ENCODE data around the gene HPX.

The HPX gene

DNA sequence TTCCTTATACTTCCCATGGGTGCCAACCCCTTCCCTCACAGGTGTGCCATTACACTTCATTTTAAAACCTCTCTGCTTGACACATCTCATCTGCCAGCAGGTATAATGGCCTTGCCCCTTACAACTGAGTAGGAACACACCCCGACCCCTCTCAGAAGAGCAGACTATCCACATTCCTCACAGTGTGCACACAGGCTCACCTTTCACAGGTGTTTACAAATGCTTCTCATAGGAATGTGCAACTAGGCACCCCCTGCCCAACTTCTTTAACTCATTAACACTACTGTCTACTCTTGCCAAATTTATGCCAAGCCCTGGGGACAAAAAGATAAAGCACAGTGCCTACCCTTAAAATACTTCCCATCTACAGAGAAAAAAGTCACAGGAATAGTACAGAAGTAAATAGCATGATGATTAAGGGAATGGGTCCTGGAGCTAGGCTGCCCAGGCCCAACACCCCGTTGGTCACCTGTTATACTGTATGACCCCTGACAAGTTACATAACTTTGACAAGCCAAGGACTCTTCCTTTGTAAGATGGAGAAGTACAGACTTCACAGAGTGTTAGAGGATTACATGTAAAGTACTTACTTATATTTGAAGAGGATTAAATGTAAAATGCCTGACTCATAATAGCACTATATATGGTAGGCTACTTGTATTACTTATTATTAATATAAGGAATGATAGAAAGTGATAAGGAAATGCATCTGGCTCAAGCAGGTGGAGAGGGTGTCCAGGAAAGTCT is 17.7 kb upstream of the HPX start:
- no peak for DNase-seq

DNA sequence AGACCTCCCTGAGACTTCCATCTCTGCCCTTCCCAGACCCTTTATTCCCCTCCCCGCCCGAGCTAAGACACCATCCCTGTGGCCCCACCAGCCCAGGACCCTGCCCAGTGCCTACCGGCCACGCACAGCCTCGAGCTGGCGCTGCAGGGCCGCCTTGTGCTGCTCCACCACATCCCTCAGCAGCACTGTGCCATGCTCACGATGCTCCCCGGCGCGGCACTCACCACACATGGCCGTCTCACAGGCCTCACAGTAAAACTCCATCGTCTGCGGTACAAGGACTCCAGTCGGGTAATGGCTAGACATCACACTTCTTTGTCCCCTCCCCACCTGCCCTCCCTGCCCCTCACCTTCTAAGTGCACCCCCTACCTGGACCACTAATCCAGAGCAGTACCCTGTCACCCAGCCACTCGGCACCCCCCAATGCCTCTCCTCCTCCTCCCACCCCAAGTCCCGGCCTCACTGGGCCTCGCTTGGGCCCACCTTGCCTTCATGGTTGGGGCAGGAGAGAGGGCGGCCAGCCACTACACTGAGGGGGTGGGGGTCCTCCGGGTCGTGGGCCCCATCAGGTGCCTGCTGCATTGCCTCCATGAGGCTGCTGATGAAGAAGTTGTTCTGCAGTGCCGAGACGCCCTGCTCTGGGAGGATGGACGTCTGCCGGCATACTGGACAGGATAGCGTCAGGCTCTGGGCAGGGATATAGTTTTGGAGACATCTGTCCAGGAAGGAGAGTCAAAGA is 17.0 kb upstream of the HPX start:
- no peak for DNase-seq

DNA sequence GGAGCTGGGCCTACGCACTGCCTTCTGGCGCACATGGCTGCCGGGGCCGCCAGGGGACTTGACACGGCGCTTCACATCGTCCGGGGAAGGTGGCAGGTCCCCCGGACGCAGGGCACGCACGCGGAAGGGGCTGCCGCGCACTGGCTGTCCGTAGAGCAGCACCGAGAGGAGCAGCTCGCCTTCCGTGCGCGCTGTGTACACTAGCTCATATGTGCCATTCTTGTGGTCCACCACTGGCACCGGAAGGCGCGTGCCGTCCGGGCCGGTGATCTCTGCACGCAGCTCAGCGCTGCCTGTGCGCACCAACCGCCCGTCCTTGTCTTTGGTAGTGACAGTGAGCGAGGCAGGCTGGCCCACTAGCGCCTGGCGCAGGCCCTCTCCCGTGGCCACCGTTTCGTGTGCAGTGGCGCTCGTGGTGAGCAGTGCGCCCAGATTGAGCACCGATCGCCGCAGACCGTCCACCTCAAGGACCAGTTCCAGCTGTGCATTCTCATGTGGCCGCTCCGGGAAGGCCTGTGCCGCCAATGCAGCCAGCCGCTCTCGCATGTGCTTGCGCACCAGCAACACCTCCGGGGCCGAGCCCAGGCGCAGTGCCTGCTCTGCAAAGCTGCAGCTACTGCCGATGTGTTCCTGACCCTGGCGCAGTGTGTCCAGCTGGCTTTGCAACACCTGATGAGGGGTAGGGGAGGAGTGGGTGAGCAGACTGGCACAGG is 15.7 kb upstream of the HPX start:
- no peak for DNase-seq

DNA sequence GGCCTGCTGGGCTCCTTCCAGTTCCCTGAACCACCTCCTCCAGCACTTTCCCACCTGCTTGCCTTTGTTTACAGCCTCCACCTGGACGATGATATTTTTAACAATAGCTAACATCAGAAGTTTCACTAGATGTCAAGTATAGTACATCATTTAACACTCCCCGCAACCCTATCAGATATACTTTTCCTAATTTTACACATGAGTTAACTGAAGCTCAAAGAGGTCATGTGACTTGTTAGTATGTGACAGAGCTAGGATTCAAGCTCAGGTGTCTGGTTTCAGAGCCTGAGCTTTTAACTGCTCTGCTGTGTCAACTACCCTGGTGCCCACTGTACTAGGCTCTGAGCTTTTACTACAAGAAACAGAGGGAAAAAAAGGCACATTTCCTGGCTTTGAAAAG is 14.3 kb upstream of the HPX start:
- DNase-seq, result peak; percentile 53

DNA sequence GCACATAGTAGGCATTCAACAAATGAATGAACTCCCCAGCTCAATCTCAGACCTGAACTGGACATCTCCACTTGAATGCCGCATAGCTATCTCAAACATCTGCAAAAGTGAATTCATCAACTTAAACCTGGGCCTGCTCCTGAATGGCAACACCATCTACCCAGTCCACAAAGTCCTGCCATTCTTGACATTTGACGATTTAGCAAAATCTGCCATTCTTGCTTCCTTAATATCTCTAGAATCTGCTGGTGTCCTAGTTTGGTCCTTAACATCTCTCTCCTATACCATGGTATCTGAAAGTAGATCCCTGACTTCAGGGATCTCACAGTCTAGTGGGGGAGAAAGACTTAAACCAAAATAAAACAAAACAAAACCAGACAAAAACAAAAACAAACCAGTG is 12.4 kb upstream of the HPX start:
- DNase-seq, result no peak

DNA sequence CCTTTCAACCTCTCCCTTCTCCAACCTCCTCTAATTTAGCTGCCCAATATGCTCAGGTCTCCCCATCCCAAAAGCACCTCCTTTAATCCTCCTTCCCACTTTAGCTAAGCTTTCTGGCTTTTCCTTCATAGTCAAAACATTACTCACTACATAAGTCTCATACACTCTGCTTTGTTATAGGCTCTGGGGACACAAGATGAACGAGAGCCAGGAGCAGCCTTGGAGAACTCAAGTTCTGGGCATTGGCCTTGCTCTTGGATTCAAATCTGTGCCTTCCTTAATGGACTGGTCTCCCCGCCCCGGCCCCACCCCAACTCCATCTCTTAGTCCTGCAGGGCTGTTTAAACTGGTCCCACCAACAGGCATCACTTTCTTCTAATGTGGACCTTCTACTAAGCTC is 11.4 kb upstream of the HPX start:
- no peak for DNase-seq

DNA sequence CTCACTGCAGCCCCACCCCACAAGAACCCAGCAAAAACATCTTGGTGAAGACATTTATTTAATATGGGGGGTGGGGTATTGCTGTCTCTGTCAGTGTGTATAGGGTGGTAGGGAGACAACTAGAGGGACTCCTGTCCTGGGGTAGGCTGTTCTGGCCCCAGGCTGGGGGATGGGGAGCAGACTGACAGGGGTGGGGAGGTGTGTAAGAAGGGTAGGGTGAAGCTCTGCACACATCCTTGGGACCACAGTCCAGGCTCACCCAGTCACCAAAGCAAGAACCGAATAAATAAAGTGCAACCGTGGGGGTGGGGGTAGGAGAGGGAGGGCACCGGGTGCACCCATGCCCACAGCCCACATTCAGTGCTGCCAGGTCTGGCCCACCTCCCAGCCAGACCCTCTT is 7.8 kb upstream of the HPX start:
- no peak for DNase-seq

DNA sequence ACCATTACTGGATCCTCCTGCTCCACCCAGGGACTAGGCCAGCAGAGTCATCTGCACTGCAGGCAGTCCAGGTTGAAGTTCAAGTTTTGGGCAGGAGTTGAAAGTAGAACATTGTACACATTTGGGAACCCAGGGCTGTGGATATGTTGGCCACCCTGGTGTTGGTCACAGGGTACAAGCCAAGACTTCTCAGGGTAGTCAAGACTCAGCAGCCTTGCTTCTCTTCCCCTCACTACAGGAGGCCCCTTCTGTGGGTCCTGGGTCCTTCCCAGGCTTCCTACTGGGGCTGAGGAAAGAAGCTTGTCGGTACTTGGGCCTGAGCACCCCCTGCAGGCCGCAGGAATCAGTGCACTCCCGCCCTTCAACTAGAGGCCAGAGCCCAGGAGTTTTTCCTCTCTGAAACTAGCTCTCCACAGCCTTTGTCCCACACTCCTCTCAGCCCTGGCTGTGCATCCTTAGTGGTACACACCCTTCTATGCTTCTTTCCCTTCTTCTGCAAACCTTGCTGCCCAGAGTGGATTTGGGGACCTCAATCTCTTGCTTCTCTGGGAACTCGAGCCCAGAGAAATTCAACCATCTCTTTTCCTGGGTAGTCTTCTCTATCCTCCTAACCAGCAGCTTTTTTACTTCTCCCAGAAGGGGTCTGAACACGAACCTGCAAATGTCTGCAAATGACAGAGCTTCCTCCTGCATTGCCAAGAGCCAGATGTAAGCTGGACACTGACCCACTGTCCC is 2.6 kb upstream of the HPX start:
- DNase-seq, result no peak

DNA sequence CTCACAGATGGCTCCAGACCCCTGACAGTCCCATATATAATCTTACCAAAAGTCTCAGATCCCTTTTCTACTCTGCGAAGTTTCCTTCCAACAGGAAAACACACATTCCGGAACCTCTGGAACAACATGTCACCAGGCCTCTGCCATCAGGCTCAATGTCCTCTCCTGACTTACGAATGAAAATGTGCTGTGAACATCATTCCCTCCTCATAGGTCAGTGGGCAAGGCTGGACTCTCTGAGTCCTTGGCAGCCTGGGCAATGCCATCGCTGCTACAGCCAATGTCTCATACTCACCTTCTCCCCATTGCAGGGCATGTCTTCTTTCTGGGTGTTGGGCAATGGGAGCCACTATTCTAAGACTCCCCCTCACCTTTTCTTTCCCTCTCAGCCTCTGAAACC is 1.7 kb upstream of the HPX start:
- no peak for DNase-seq

DNA sequence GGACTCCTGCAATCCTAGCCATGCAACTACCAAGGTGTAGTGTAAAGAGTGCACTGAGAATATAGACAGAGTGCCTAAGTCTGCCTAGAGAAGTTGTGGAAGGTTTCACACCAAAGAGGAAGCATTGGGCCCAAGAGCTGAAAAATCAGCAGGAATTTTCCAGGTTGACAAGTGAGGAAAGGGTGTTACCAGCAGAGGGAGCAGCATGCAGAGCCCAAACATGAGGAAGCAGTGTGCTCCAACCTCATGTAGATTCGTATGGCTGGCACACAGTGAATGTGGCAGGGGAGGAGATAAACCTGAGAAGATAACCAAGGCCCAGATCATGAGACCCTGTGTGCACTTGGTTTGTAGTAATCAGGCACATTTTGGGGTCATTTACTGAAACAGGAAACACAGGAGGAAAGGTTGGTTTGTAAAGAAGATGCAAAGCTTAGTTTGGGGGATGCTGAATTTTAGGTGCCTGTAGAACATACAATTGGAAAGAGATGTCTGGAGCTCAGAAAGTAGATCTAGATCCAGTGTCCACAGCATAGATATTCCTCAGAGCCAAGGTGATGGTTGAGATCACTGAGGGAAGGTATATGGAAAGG is 1.7 kb downstream of the HPX start:
- peak; percentile 59 for DNase-seq

DNA sequence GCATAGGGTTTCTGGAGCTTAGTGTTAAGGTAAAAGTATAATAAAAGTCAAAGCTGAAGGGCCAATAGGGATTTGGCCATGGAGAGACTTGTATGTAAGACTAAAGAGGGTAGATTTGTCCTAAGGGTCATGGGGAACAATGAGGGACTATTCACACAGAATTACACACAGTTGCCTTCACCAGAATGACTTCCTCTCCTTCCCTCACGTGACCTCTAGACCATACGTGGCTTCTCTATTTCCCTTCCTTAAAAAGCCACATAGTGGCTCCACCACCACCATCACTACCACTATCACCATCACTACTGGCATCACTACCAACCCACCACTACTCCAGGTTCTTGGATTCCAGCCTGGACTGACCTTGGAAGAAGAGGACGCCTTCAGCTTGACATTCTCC is 2.8 kb downstream of the HPX start:
- no peak for DNase-seq

DNA sequence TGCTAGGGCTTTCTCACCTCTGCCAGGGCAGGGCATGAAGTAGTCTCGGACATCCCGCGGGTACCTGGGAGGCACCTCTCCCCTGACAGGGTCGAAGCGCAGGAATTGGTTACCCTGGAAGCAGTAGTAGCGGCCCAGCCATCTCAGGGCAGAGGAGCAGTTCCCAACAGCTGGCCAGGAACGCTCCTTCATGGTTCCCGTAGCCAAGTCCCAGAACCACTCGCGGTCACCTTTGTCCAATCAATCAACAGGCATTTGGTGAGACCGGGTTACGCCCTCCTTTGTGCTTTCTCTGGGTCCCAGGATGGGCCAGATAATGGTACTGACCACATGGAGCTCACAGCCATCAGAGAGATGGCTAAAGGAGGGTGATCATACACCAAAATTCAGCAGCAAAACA is 3.4 kb downstream of the HPX start:
- no peak for DNase-seq

DNA sequence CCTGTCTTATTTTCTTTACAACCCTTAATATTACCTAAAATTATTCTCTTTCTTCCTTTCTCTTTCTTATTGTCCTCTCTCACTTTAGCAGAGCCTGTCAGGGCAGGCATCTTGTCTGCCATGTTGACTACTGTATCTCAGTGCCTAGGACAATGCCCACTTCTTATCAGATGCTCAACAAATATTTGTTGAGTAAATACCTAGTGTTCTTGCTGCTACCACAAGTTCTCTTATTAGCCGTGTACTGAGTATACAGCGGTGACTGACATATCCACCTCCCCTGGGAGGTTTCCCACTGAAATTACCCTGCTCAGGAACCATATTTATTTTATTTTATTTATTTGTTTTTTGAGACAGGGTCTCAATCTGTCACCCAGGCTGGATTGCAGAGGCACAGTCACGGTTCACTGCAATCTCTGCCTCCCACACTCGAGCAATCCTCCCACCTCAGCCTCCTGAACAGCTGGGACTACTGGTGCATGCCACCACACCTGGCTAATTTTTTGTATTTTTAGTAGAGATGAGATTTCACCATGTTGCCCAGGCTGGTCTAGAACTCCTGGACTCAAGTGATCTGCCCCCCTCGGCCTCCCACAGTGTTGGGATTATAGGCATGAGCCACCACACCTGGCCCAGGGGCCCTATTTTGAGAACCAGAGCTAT is 6.7 kb downstream of the HPX start:
- no peak for DNase-seq

DNA sequence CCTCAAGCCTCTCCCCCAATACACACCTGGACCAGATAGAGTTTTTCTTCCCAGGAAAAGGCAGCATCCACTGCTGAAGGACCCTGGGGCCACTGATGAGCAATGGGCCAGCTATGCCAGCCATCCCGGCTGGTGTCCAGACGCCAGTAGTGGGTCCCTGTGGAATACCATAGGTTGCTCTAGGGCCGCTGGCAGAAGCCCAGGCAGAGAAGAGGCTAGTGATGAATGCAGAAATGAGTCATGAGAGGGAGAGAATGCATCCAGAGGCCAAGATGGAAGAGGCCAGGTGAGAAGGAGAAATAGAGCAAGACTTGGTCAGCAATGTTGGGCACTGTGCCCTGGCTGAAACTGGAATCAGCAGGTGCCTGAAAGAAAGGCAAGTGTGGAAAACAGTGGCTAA is 8.9 kb downstream of the HPX start:
- DNase-seq, result no peak

DNA sequence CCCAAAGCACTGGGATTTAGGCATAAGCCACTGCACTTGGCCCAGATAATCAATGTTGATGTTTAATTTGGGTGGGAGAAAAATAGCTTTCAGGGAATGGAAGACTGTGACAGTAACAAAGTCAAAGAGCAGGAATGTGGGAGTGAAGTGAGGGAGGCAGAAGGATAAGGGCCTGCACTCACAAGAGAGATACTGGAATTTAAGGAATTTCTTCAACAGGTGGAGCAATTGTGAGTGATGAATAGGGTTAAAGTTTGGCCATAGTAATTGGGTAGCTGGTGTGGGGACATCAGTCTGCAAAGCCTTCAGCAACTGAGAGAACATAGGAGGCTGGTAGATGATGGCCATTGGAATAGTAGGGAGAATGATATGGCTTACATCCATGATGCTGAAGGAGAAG is 13.3 kb downstream of the HPX start:
- no peak for DNase-seq

DNA sequence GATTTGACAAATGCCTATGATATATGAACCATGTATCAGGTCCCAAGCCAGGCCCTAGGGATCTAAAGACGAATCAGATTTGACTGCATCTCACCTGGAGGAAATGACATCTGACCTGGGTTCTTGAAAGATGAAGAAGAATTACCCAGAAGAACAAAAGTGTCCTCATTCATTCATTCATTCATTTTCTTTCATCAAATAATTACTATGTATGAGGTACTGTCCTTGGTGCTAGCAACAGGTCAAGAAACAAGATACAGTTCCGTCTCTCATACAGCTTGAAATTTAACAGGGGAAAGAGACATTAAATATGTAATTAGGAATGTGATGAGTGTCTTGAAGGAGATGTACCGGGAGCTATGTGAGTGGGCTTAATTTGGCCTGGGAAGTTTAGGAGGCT is 20.1 kb downstream of the HPX start:
- no peak for DNase-seq

DNA sequence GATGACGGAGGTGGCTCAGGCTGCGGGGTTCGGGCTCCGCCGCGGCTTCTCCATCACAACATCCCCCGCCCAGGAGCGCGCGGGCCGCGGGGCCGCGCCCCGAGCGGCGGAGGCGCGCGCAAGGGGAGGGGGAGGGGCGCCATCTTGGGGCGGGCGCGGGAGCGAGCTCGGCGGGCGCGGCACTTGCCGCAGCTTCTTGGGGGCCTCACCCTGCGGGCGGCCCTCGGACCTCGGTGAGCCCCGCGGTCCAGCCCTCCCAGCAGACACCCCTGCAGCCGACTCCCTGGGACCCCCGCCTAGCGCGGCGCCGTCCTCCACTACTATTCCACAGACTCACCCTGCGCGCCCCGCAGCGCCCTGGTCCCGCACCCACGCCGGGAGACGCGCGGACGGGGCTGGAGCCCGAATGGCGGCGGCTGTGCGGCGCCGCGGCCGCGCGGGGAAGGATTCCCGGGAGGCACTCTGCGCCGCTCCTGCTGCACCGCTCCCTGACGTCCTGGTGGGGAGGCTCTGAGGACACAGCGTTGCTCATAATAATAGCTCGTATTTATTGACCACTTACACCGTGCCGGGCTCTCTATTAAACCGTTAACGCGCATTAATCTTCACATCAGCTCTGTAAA is 21.7 kb downstream of the HPX start, which contains the start of gene APBB1:
APBB1 (minus strand) TSS at position 86 of the 623 bp plus-strand sequence. CDS start 7,747 bp downstream, outside the sequence.
- peak; percentile 40 for DNase-seq

DNA sequence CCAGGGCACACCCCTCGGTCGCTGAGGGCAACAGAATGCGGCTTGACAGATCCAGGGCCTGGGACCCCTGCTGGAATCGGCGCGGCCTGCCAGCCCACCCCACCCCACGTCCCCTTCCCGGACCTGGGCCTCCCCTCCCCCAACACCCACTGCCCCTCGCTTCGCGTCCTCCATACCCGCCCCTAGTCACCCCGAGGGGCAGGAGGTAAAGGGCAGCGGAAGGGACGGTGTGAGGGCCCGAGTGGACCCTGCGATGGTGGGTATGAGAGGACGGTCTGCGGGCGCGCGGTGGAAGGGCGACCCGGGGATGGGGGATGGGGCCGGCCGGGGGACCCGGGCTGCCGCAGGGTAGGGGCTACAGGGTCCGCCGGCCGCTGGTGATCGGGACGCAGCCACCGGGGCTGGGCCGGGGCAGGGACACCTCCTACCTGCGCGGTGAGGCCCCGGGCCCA is 22.2 kb downstream of the HPX start:
- no peak for DNase-seq

DNA sequence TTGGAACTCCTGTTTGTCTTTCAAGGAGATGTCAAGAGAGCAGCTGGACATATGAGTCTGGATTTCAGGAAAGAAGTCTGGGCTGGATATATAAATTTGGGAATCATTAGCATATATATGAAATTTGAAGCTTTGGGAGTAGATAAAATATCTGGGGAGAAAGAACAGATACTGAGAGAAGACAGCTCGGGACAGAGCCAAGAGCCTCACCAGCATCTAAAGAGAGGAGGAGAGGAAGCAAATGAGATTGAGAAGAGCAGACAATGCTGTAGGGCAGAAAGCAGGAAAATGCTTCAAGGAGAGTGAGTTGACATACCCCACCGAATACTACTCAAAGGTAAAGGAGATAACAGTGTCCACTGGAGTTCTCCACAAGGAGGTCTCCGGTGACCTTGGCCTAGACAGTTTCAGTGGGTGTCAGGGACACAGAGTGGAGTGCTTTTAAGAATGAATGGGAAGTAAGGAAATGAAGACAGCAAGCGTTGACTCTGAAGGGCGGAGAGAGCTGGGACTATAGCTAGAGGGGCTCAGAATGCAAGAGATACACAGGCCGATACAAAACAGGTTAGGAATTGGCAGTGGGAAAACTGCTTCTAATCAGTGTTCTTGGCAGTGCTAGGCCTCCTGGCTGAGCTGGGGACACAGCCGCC is 22.8 kb downstream of the HPX start:
- no peak for DNase-seq

DNA sequence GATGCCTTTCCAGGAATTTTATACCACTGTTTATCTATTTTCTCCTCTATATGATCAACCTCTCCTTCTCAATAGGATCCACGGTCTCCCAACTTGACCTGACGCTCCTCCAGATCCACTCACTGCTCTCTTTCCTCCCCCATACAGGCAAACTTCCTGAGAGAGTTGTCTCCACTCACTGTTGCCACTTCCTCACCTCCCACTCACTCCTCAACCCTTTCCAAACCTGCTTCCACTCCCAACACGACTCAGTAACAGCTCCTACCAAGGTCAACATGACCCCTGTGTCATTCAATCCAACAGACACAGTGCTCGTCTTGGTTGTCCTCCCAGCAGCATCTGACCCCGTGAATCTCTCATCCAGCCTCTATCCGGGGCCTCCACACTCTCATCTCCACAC is 25.0 kb downstream of the HPX start:
- no peak for DNase-seq

DNA sequence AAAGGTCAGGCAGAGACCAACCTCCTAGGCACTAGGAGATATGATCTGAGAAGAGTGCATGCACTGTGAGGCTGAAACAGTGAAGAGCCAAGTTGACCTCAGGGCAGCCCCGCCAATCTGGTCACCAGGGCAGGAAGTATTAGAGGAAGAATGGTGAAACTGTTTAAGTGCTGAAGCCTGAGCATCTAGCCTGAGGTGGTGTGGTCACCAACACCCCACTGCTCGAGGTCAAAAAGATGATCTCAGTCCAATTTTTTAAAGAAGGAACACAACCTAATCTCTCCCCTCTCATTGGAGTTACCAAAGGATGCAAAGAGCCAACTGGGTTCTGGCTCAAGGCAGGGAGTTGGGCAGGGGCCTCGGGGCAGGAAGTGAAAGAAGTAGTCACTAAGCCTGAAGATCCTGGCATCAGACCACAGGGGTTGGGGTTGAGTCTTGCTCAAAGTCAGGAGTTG is 25.9 kb downstream of the HPX start:
- no peak for DNase-seq

Measured in NCI-H2029 (cell line).